DMS79 (cell line): ENCODE measurements around the gene HEPHL1.
"Not testable (repeated sequence)": the region's sequence is repeated elsewhere in the genome, so short reads cannot be mapped to it uniquely, and the experiment has no call there.

Experiments used
- DNase-seq: peaks from one replicate; lab custom pipeline; 2025; lab: John Stamatoyannopoulos, UW

HEPHL1 gene

GRCh38 chr11:94020777-94021481, at the start of gene HEPHL1:
HEPHL1 (plus strand) TSS chr11:94021354; CDS start chr11:94021369, 15 bp downstream.
- no peak for DNase-seq

GRCh38 chr11:93972790-93973189, 48.4 kb upstream of the HEPHL1 start:
- no peak for DNase-seq

- DNase-seq, result not testable (repeated sequence)
Observed at GRCh38 chr11:93973322-93974051, 47.7 kb upstream of the HEPHL1 start.

GRCh38 chr11:93974759-93975158, 46.4 kb upstream of the HEPHL1 start:
- no peak for DNase-seq

- DNase-seq, result not testable (repeated sequence)
Observed at GRCh38 chr11:93976577-93977254, 44.4 kb upstream of the HEPHL1 start.

- DNase-seq, result no peak
Observed at GRCh38 chr11:93983542-93984195, 37.5 kb upstream of the HEPHL1 start.

GRCh38 chr11:93984196-93984567, 37.0 kb upstream of the HEPHL1 start:
- no peak for DNase-seq

GRCh38 chr11:93984936-93985335, 36.2 kb upstream of the HEPHL1 start:
- no peak for DNase-seq

GRCh38 chr11:93986716-93987115, 34.4 kb upstream of the HEPHL1 start:
- DNase-seq, result peak; percentile 95

GRCh38 chr11:93988455-93988854, 32.7 kb upstream of the HEPHL1 start:
- DNase-seq, result no peak

- DNase-seq, result no peak
Observed at GRCh38 chr11:93988912-93989311, 32.2 kb upstream of the HEPHL1 start.

GRCh38 chr11:93993747-93994146, 27.4 kb upstream of the HEPHL1 start:
- DNase-seq, result no peak

GRCh38 chr11:93997741-93998140, 23.4 kb upstream of the HEPHL1 start:
- no peak for DNase-seq

GRCh38 chr11:94000659-94001058, 20.5 kb upstream of the HEPHL1 start:
- no peak for DNase-seq

GRCh38 chr11:94002226-94002625, 18.9 kb upstream of the HEPHL1 start:
- DNase-seq, result no peak

GRCh38 chr11:94007426-94007825, 13.7 kb upstream of the HEPHL1 start:
- DNase-seq, result no peak

GRCh38 chr11:94007906-94008305, 13.2 kb upstream of the HEPHL1 start:
- no peak for DNase-seq

GRCh38 chr11:94010136-94010535, 11.0 kb upstream of the HEPHL1 start:
- DNase-seq, result no peak

GRCh38 chr11:94011478-94011877, 9.7 kb upstream of the HEPHL1 start:
- DNase-seq, result no peak

- no peak for DNase-seq
Observed at GRCh38 chr11:94017446-94017845, 3.7 kb upstream of the HEPHL1 start.

- no peak for DNase-seq
Observed at GRCh38 chr11:94018721-94019120, 2.4 kb upstream of the HEPHL1 start.

- DNase-seq, result no peak
Observed at GRCh38 chr11:94023856-94024255, 2.7 kb downstream of the HEPHL1 start.

- DNase-seq, result no peak
Observed at GRCh38 chr11:94024547-94024946, 3.4 kb downstream of the HEPHL1 start.
